ENCODE data around the gene QPCT. TPM values are rescaled to one million over a fixed set of nuclear protein-coding genes. Genes with fewer than 3 reads are reported as not detected.

QPCT gene
- total RNA-seq, 1 donor: 8.3 TPM

DNA sequence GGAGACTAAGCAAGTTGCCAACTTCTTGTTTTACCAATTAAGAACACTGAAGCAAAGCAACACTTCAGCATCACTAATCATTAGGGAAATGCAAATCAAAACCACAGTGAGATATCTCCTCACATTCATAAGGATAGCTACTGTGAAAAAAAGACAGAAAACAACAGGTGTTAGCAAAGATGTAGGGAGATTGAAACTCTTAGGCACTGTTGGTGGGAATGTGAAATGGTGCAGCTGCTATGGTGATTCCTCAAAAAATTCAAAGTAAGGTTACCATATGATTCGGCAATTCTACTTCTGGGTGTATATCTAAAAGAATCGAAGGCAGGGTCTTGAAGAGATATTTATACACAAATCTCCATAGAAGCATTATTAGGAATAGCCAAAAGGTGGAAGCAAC, 11.2 kb upstream of the QPCT start:
- TF ChIP-seq CTCF (IDR thresholded peaks at IDR 0.05; ENCODE audit: insufficient read depth, low read length): no peak
- DNase-seq (ENCODE audit: low read depth): no peak
- H3K4me3 ChIP-seq (ENCODE audit: low read depth, low read length): no peak overlapping the region

- no peak for TF ChIP-seq CTCF (IDR thresholded peaks at IDR 0.05; ENCODE audit: insufficient read depth, low read length)
- H3K4me3 ChIP-seq (ENCODE audit: low read depth, low read length): no peak overlapping the region
- no peak for DNase-seq (ENCODE audit: low read depth)
Observed at GRCh38 chr2:37335604-37336003, 8.8 kb upstream of the QPCT start.

DNA sequence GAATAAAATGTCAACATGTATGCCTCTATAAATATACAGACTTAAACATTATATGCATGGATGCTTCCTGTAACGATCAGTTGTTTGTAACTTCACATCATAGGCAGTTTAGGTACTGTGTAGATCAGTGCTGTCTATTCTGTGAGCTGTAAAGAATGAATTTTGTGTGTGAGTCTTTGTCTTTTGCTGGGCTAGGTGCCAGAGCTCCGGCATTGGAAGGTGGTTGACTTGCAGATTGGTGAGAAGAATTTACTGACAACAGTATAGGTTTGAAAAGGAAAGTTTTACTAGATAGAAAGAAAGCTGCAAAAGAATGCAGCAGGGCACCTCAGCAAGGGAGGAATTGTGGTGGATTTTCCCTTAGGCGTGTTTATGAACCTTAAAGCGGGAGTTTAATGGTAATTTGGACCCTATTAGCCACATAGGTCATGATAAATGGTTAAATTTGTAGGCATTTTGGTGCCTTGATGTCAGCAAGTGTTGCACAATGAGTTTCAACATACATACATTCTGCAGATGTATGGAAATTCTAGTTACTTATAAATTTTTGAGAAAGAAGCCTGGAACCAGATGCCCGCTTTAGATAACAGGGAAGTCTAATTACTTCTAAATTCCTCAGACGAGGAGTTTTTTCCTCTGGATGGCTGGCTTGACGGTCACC, 6.7 kb upstream of the QPCT start:
- no peak for TF ChIP-seq CTCF (IDR thresholded peaks at IDR 0.05; ENCODE audit: insufficient read depth, low read length)
- no peak for DNase-seq (ENCODE audit: low read depth)
- H3K4me3 ChIP-seq (ENCODE audit: low read depth, low read length): no peak overlapping the region

GRCh38 chr2:37338933-37339332, 5.5 kb upstream of the QPCT start:
- DNase-seq (ENCODE audit: low read depth): no peak
- no peak overlapping the region for H3K4me3 ChIP-seq (ENCODE audit: low read depth, low read length)
- TF ChIP-seq CTCF (IDR thresholded peaks at IDR 0.05; ENCODE audit: insufficient read depth, low read length): no peak

DNA sequence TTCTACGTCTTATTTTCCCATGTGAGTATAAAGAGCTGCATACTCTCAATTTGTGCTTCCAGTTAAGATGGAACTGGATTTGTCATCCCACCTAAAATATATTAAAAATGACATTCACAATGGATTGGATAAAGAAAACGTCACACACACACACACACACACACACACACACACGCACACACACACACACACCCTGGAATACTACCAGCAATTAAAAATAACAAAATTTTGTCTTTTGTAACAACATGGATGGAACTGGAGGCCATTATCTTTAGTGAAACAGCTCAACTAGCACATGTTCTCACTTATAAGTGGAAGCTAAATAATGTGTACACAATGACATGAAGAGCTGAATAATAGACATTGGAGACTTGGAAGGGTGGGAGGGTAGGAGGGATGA, 3.8 kb upstream of the QPCT start:
- no peak for DNase-seq (ENCODE audit: low read depth)
- H3K4me3 ChIP-seq (ENCODE audit: low read depth, low read length): no peak overlapping the region
- no peak for TF ChIP-seq CTCF (IDR thresholded peaks at IDR 0.05; ENCODE audit: insufficient read depth, low read length)

DNA sequence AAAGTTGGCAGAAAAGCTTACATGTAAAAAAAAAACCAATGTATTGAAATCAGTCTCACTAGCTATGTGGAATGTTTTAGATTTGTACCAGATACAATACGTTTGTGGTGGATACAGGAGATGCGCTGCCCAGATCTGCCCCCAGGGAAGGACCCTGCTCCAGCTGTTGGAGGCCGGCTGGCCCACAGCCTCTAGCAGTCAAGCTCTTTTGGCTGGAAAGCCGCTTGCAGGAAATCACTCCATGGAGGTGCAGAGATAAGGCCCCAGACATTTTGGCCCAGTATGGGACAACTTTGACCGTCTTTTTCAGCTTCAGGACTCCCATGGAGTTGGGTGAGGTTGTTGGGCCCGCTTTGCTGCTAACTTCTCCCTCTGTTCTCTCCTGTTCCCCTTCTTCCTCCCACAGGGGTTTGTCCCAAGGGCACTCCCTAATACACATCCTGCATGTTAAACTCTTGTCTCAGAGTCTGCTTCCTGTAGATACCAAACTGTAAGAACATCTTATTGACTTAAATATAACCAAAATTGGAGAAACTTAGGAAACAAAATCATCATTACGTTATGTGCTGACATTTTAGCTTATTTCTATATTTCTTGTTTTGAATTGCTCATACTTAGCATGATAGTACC, 1.7 kb upstream of the QPCT start:
- no peak for DNase-seq (ENCODE audit: low read depth)
- TF ChIP-seq CTCF (IDR thresholded peaks at IDR 0.05; ENCODE audit: insufficient read depth, low read length): no peak
- no peak overlapping the region for H3K4me3 ChIP-seq (ENCODE audit: low read depth, low read length)

Measured in fibroblast of the aortic adventitia (primary cell).